Sigmoid colon (tissue), 4 donors: Measurements from ENCODE around the gene CRB2.

ENCODE experiments used
- CTCF ChIP-seq, 4 experiments: fragments of 450-650 bp in 3 of 4; fragments of 200-600 bp in 1 of 4; IDR thresholded peaks; one replicate each; pipeline ENCODE4 v1.5.1; 2016 to 2019; ENCODE audit warnings: antibody characterized with exemption in 4 of 4, mild to moderate bottlenecking in 3 of 4, moderate library complexity in 2 of 4
- EP300 ChIP-seq, 4 donors: sonication (generic); formaldehyde crosslinking; IDR thresholded peaks; one replicate each; pipeline ENCODE4 v1.6.1; 2017; ENCODE audit warnings: antibody characterized with exemption in 4 of 4
- POLR2A ChIP-seq, 2 donors: fragments of 450-650 bp; IDR thresholded peaks; one replicate each; pipeline ENCODE4 v1.6.1; 2016; ENCODE audit warnings: antibody characterized with exemption in 2 of 2, mild to moderate bottlenecking in 2 of 2, moderate library complexity in 2 of 2
- POLR2AphosphoS5 ChIP-seq, 4 donors: sonication (generic); formaldehyde crosslinking; IDR thresholded peaks; one replicate each; pipeline ENCODE4 v1.6.1; 2017; ENCODE audit warnings: antibody characterized with exemption in 4 of 4

GRCh38 chr9:123353984-123354591, 1.9 kb upstream of the CRB2 start:
- TF ChIP-seq POLR2A (IDR thresholded peaks at IDR 0.05): no peak
- TF ChIP-seq CTCF (IDR thresholded peaks at IDR 0.05): peak; percentile 86 to 94 (median 90)
- TF ChIP-seq EP300 (IDR thresholded peaks at IDR 0.05): no peak
- TF ChIP-seq POLR2AphosphoS5 (IDR thresholded peaks at IDR 0.05): no peak
